Cardiac muscle cell (in vitro differentiated cells and primary cell): ENCODE results near the gene ASPA. TPM values are rescaled to one million over a fixed set of nuclear protein-coding genes. Genes with fewer than 3 reads are reported as not detected.
A peak's percentile ranks its signal among the peaks of the same experiment; 100 is the strongest.
"Not testable (repeated sequence)": the region's sequence is repeated elsewhere in the genome, so short reads cannot be mapped to it uniquely, and the experiment has no call there.

Source experiments
- DNase-seq, 2 donors: peaks; one replicate each; pipeline versions ENCODE4 v3.0.0 to v3.0.0-alpha.2; 2010 to 2017; ENCODE audit warnings: low read depth in 1 of 2, low spot score in 1 of 2
- H3K27ac ChIP-seq: fragments of 200-600 bp; sonication (generic); 2 replicates; pipeline ENCODE4 v1.5.1; 2016
- H3K27me3 ChIP-seq: fragments of 200-600 bp; sonication (generic); 2 replicates; pipeline ENCODE4 v1.6.0; 2016; ENCODE audit warnings: control low read depth
- H3K36me3 ChIP-seq: fragments of 200-600 bp; sonication (generic); 2 replicates; pipeline ENCODE4 v1.5.1; 2016; ENCODE audit warnings: control low read depth
- H3K4me1 ChIP-seq: fragments of 200-600 bp; sonication (generic); 2 replicates; pipeline ENCODE4 v1.8.1; 2017; ENCODE audit warnings: low read depth, mild to moderate bottlenecking, mixed run types
- H3K4me3 ChIP-seq: fragments of 200-600 bp; sonication (generic); 2 replicates; pipeline ENCODE4 v1.5.1; 2016; ENCODE audit warnings: mild to moderate bottlenecking
- H3K9me3 ChIP-seq: fragments of 200-600 bp; sonication (generic); 2 replicates; pipeline ENCODE4 v1.5.1; 2017; ENCODE audit warnings: low read depth, mild to moderate bottlenecking, control low read depth
- CTCF ChIP-seq: IDR thresholded peaks from 2 replicates; pipeline ENCODE4 v1.5.1; 2012; ENCODE audit warnings: low read depth, mild to moderate bottlenecking, low read length
- polyA plus RNA-seq: library from polyadenylated mRNA; unstranded; fragments of >200 nt; fragmentation: Nextera tagmentation; extraction: Ambion mirVana; gene quantifications from 2 replicates; pipeline ENCODE4 v1.2.1, GENCODE V29; 2016
- total RNA-seq: library from RNA; depleted of rRNA; stranded (reverse); fragments of >200 nt; gene quantifications from 2 replicates; pipeline ENCODE4 v1.2.3, GENCODE V29; 2016

ASPA gene
- total and polyA plus RNA-seq, 2 experiments from 2014 or later, result not detected

GRCh38 chr17:3448059-3448665 lies 27.6 kb upstream of the ASPA start:
- TF ChIP-seq CTCF, result no peak
- H3K27me3 ChIP-seq, result no peaks in the 10 kb centered on the region
- H3K9me3 ChIP-seq, result no peaks in the 10 kb centered on the region

GRCh38 chr17:3466355-3466754 lies 9.4 kb upstream of the ASPA start:
- H3K36me3 ChIP-seq, DNase-seq, H3K27ac ChIP-seq, H3K27me3 ChIP-seq, H3K4me1 ChIP-seq, H3K9me3 ChIP-seq, H3K4me3 ChIP-seq: not testable (repeated sequence)

More at GRCh38 chr17:3448059-3448665, 27.6 kb upstream of the ASPA start:
- H3K4me3 ChIP-seq, result no peak overlapping the region
- DNase-seq, result peak in 1 of 2 donors; percentile 12
- H3K27ac ChIP-seq, result no peak overlapping the region
- no peaks in the 10 kb centered on the region for H3K36me3 ChIP-seq
- H3K4me1 ChIP-seq, result no peaks in the 10 kb centered on the region

- Histone ChIP-seq H3K4me3 (no peak overlapping the region), H3K9me3 (no peaks in the 10 kb centered on the region), H3K27ac (no peak overlapping the region), H3K27me3 (no peaks in the 10 kb centered on the region), H3K4me1 (no peaks in the 10 kb centered on the region), H3K36me3 (no peaks in the 10 kb centered on the region)
- TF ChIP-seq CTCF, result no peak
- no peak for DNase-seq
These were observed 6.3 kb upstream of the ASPA start for GRCh38 chr17:3469529-3469928.

GRCh38 chr17:3471599-3471998 lies 4.2 kb upstream of the ASPA start, which contains the start of gene SPATA22:
Gene SPATA22, minus strand, starts transcription at chr17:3471819. Its CDS starts 2,494 bp downstream, at chr17:3469325.
- Histone ChIP-seq H3K27ac (no peak within 1 kb of the TSS), H3K36me3 (no peaks in the 10 kb centered on the region), H3K27me3 (no peaks in the 10 kb centered on the region), H3K4me3 (no peak within 1 kb of the TSS), H3K4me1 (no peaks in the 10 kb centered on the region), H3K9me3 (no peaks in the 10 kb centered on the region)
- no peak for TF ChIP-seq CTCF
- DNase-seq, result no peak

- H3K27ac ChIP-seq, result no peak overlapping the region
- no peaks in the 10 kb centered on the region for H3K36me3 ChIP-seq
- H3K4me1 ChIP-seq, result no peaks in the 10 kb centered on the region
- no peaks in the 10 kb centered on the region for H3K9me3 ChIP-seq
- no peaks in the 10 kb centered on the region for H3K27me3 ChIP-seq
- TF ChIP-seq CTCF, result no peak
- no peak overlapping the region for H3K4me3 ChIP-seq
- no peak for DNase-seq
These were observed 3.7 kb upstream of the ASPA start for GRCh38 chr17:3472137-3472536.

GRCh38 chr17:3474212-3474611 lies 1.6 kb upstream of the ASPA start:
- peak in 1 of 2 donors; percentile 22 for DNase-seq
- Histone ChIP-seq H3K27ac (no peak overlapping the region), H3K36me3 (no peaks in the 10 kb centered on the region), H3K27me3 (no peaks in the 10 kb centered on the region), H3K4me1 (no peaks in the 10 kb centered on the region), H3K4me3 (no peak overlapping the region), H3K9me3 (no peaks in the 10 kb centered on the region)
- no peak for TF ChIP-seq CTCF
